ENCODE measurements around the gene TLE5.

The TLE5 gene

DNA sequence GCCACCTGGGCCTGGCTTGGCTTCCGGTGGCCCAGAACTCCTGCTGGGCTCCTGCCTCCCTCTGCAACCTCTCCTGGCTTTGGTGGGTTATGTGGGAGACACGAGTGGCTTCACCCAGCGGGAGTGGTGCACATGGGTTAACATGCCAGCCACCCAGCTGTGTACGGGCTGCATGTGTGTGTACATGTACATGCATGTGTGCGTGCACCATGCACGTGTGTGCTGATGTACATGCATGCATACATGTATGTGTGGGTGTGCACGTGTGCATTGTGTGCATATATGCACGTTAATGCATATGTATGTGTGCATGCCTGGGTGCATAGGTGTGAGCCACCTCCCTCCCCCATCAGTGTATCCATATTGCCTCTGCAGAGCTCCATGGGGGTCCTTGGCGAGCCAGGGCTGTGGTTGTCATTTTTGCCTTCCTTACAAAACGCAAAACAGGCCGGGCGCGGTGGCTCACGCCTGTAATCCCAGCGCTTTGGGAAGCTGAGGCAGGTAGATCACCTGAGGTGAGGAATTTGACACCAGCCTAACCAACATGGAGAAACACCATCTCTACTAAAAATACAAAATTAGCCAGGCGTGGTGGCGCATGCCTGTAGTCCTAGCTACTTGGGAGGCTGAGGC, 44.3 kb upstream of the TLE5 start:
- TF ChIP-seq, protein P1, sequence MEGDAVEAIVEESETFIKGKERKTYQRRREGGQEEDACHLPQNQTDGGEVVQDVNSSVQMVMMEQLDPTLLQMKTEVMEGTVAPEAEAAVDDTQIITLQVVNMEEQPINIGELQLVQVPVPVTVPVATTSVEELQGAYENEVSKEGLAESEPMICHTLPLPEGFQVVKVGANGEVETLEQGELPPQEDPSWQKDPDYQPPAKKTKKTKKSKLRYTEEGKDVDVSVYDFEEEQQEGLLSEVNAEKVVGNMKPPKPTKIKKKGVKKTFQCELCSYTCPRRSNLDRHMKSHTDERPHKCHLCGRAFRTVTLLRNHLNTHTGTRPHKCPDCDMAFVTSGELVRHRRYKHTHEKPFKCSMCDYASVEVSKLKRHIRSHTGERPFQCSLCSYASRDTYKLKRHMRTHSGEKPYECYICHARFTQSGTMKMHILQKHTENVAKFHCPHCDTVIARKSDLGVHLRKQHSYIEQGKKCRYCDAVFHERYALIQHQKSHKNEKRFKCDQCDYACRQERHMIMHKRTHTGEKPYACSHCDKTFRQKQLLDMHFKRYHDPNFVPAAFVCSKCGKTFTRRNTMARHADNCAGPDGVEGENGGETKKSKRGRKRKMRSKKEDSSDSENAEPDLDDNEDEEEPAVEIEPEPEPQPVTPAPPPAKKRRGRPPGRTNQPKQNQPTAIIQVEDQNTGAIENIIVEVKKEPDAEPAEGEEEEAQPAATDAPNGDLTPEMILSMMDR (IDR thresholded peaks at IDR 0.05; ENCODE audit: extremely low read depth, insufficient read depth, missing control alignments): no peak
- in situ Hi-C loops (cut with MboI; ENCODE audit: low pct_unique_long_range_greater_than_20kb, low sequenced_read_pairs, unreplicated experiment): loop anchor here (10.0 kb wide), 1 partner anchor 142 kb away; no protein-coding TSS in a partner anchor
- DNase-seq (ENCODE audit: low spot score): no peak

DNA sequence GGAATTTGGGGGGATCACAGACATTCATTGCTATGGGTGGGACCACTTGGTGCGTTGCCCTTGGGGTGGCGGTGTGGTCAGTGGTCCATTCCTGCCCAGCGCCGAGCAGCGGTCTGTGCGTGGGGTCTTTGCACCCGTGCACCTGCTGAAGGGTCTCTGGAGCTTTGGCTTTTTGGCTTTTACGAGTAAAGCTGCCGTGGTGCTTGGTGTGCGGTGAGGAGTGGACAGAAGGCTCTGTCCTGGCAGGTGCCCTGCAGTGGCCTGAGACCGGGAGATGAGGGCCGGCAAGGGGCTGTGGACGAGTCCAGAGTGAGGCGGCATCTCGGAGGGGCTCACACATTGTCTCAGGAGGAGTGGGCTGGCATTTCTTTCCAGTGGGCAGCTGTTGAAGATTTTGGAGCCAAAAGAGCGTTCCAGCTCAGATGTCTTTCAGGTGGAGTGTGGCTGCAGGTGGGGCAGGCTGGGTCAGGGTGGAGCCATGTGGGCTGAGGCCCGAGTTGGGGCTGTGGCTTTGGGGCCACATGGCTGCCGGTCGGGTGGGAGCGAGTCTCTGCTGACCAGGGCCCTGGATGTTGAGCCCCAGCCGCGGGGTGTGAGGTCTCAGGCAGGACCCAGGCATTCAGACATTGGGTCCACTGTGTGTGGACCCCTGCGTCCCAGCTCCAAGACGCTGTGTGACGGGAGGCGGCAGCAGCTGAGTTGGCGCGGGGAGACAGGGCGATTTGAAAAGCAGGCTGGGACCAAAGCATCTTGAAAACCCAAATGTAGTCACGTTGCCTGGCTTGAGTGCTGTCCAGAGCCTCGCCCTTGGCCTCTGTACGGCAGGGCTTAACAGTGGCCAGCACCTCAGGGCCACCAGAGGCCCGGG, 43.6 kb upstream of the TLE5 start:
- DNase-seq (ENCODE audit: low spot score): no peak
- in situ Hi-C loops (cut with MboI; ENCODE audit: low pct_unique_long_range_greater_than_20kb, low sequenced_read_pairs, unreplicated experiment): loop anchor here (10.0 kb wide), 1 partner anchor 141 kb away; no protein-coding TSS in a partner anchor

DNA sequence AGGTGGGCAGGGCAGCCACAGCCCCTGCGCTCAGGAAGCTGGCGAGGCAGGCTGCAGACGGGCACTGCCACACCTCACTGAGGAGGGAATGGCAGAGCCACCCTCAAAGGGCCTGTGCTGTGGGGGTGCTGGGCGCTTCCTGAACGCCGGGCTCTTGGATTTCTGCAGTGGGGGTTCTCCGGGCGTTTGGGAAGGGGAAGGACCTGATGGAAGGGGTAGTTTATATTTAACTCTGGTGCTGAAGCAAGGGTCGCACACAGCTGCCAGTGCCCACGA, 42.4 kb upstream of the TLE5 start:
- in situ Hi-C loops (cut with MboI; ENCODE audit: low pct_unique_long_range_greater_than_20kb, low sequenced_read_pairs, unreplicated experiment): loop anchor here (10.0 kb wide), 1 partner anchor 140 kb away; no protein-coding TSS in a partner anchor
- TF ChIP-seq, protein P1 (IDR thresholded peaks at IDR 0.05; ENCODE audit: extremely low read depth, insufficient read depth, missing control alignments): no peak
- DNase-seq (ENCODE audit: low spot score): no peak

More for the DNA sequence above, 43.6 kb upstream of the TLE5 start:
- TF ChIP-seq, protein P1 (IDR thresholded peaks at IDR 0.05; ENCODE audit: extremely low read depth, insufficient read depth, missing control alignments): no peak

DNA sequence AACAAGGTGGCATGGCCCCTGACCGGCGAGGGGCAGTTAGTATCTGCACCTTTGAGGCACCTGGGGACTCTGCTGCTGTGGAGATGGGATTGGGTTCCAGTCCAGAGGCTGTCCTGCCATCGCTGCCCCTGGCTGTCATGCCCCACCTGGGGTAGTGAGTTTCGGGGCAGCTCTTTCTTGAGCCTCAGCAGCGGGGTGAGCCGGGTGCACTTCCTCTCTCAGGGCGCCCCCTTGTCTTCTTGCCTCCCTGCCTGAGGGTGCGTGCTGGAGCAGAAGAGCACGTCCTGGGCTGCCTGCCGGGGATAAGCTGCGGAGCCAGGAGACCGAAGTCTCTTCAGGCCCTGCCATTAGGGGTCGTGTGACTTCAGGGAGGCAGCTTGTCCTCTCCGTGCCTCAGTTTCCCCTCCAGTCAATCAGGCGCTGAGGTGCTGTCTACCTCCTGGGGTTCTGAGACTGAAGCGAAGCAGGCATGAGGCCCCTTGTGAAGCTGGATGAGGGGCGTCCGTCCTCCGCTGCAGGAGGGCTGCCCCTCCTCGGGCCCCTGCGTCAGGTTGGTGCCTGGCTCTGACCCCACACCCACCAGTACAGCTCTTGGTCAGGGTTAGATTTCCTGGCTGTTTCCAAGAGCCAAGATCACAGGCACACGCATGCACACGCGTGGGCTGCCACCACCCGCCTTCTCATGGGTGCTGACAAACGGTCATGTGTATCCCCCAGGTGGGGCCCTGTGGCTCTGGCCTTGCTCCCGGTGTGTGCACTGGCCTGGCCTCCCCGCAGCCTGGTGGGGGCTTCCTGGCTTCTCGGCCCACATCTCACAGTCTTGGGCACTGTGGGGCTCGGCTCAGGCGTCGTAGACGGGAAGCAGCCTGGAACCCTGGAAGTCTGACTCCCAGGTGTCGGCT, 40.2 kb upstream of the TLE5 start:
- no peak for DNase-seq (ENCODE audit: low spot score)
- TF ChIP-seq, protein P1 (IDR thresholded peaks at IDR 0.05; ENCODE audit: extremely low read depth, insufficient read depth, missing control alignments): no peak
- in situ Hi-C loops (cut with MboI; ENCODE audit: low pct_unique_long_range_greater_than_20kb, low sequenced_read_pairs, unreplicated experiment): loop anchor here (10.0 kb wide), 1 partner anchor 138 kb away; no protein-coding TSS in a partner anchor

DNA sequence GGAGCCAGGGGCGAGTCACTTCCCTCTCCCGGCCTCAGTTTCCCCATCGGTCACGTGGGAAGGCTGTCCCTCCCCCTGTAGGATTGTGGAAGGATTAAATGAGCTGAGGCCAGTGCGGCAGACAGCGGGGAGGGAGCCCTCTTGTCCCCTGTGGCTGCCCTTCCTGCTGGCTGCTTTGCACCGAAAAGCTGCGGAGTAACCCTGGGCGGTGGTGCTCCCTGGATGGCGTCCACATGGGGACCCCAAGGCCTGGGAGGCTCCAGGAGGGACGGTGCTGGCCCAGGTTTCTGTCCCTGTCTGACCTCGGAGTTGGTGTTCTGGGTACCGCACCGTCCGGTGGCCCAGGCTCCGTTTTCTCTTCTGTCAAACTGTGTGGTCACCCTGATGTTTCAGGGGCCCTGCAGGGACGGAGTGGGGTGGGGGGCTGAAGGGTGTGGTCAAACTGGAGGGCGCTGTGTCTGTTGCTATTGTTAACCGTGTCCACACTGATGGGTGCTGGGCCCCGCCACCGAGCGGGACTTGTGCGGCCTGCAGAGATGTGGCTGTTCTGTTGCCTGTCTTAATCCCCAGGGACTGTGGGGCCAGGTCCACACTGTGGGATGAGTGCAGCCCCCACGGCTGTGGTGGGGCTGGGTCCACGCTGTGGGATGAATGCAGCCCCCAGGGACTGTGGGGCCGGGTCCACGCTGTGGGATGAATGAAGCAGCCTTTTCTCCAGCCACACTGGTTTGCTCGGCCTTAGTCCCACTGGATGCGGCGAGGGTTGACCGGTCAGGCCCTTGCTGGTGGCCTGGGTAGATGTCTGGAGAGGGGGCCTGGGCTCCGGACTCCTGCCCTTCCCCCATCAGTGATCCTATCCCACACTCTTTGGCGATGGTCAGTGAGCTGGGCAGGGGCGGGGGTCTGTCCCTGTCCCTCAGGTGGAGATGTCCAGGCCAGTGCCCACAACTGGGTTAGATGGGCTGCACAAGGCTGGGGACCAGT, 38.7 kb upstream of the TLE5 start:
- DNase-seq (ENCODE audit: low spot score): no peak
- in situ Hi-C loops (cut with MboI; ENCODE audit: low pct_unique_long_range_greater_than_20kb, low sequenced_read_pairs, unreplicated experiment): loop anchor here (10.0 kb wide), 1 partner anchor 136 kb away; no protein-coding TSS in a partner anchor
- TF ChIP-seq, protein P1 (IDR thresholded peaks at IDR 0.05; ENCODE audit: extremely low read depth, insufficient read depth, missing control alignments): no peak
